ENCODE measurements around the gene PRAMEF13.
"Not testable (repeated sequence)": the region's sequence is repeated elsewhere in the genome, so short reads cannot be mapped to it uniquely, and the experiment has no call there.

DNA sequence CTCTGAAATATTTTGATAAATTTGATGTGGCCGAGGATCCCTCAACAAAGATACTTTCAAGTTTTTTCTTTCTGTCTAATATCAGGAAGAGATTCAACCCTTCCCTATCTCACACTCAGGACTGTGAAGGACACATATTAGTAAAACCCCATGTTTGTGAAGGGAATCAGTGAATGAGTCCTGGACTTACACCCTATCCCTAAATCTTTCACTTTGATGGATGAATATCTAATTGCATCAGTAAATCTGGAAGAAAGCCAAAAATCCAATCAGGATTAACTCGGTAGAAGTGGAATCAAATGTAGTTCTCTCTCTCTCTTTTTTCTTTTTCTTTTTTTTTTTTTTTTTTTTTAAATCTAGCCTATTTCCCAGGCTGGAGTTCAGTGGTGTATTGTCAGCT lies 29.7 kb downstream of the PRAMEF13 start, which contains the start of gene PRAMEF9:
- TF ChIP-seq CBFB (IDR thresholded peaks at IDR 0.05; ENCODE audit: low read depth); POLR2A (IDR thresholded peaks at IDR 0.05; ENCODE audit: low read depth, low read length): not testable (repeated sequence)
- TF ChIP-seq, protein P1, sequence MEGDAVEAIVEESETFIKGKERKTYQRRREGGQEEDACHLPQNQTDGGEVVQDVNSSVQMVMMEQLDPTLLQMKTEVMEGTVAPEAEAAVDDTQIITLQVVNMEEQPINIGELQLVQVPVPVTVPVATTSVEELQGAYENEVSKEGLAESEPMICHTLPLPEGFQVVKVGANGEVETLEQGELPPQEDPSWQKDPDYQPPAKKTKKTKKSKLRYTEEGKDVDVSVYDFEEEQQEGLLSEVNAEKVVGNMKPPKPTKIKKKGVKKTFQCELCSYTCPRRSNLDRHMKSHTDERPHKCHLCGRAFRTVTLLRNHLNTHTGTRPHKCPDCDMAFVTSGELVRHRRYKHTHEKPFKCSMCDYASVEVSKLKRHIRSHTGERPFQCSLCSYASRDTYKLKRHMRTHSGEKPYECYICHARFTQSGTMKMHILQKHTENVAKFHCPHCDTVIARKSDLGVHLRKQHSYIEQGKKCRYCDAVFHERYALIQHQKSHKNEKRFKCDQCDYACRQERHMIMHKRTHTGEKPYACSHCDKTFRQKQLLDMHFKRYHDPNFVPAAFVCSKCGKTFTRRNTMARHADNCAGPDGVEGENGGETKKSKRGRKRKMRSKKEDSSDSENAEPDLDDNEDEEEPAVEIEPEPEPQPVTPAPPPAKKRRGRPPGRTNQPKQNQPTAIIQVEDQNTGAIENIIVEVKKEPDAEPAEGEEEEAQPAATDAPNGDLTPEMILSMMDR (IDR thresholded peaks at IDR 0.05 in 2 of 3, conservative IDR thresholded peaks at IDR 0.05 in 1 of 3; ENCODE audit: control insufficient read depth in 2 of 3, extremely low read depth in 1 of 3, insufficient read depth in 1 of 3, low read depth in 3 of 3, low read length in 3 of 3), result not testable (repeated sequence)
